Transverse colon (tissue), 4 donors: Measurements from ENCODE around the gene PPM1F.

ENCODE experiments used
- CTCF ChIP-seq, 5 experiments: fragments of 200-600 bp in 3 of 5; fragments of 450-650 bp in 2 of 5; sonication (generic) in 3 of 5; IDR thresholded peaks; 1 replicate in 2 of 5; 2 replicates in 3 of 5; pipeline ENCODE4 v1.5.1; 2016 to 2017; ENCODE audit warnings: antibody characterized with exemption in 5 of 5, inconsistent platforms in 3 of 5, mild to moderate bottlenecking in 2 of 5, moderate library complexity in 1 of 5
- EP300 ChIP-seq: sonication (generic); formaldehyde crosslinking; IDR thresholded peaks from one replicate; pipeline ENCODE4 v1.6.1; 2017; ENCODE audit warnings: antibody characterized with exemption, low read depth
- POLR2A ChIP-seq: fragments of 450-650 bp; IDR thresholded peaks from one replicate; pipeline ENCODE4 v1.6.1; 2016; ENCODE audit warnings: antibody characterized with exemption, mild to moderate bottlenecking, moderate library complexity
- POLR2AphosphoS5 ChIP-seq, 3 donors: sonication (generic); formaldehyde crosslinking; IDR thresholded peaks; one replicate each; pipeline ENCODE4 v1.6.1; 2016; ENCODE audit warnings: antibody characterized with exemption in 3 of 3

- TF ChIP-seq CTCF (IDR thresholded peaks at IDR 0.05) (no peak), POLR2A (no peak), POLR2AphosphoS5 (IDR thresholded peaks at IDR 0.05) (no peak), EP300 (no peak)
Measured at GRCh38 chr22:21949569-21949918, 3.1 kb downstream of the PPM1F start.
